Smooth muscle cell (in vitro differentiated cells): ENCODE data around the gene SLC4A9. TPM values are rescaled to one million over a fixed set of nuclear protein-coding genes. Genes with fewer than 3 reads are reported as not detected.

ENCODE experiments used
- DNase-seq: peaks from one replicate; lab custom pipeline; 2025; ENCODE audit not compliant: unreplicated experiment; lab: John Stamatoyannopoulos, UW
- H2AFZ ChIP-seq: fragments of 200-600 bp; sonication (generic); 2 replicates; pipeline ENCODE4 v1.6.0; 2016; ENCODE audit warnings: antibody characterized with exemption, low read depth, mild to moderate bottlenecking
- H3F3A ChIP-seq: fragments of 200-600 bp; sonication (generic); 2 replicates; pipeline ENCODE4 v1.6.0; 2017; ENCODE audit warnings: antibody characterized with exemption, low read depth
- H3K27ac ChIP-seq: fragments of 200-600 bp; sonication (generic); 2 replicates; pipeline ENCODE4 v1.5.1; 2016; ENCODE audit warnings: low read depth, mild to moderate bottlenecking
- H3K27me3 ChIP-seq: fragments of 200-600 bp; sonication (generic); 2 replicates; pipeline ENCODE4 v1.6.1; 2016; ENCODE audit warnings: low read depth, mild to moderate bottlenecking
- H3K36me3 ChIP-seq: fragments of 200-600 bp; sonication (generic); 2 replicates; pipeline ENCODE4 v1.5.1; 2016; ENCODE audit warnings: low read depth
- H3K4me1 ChIP-seq: fragments of 200-600 bp; sonication (generic); 2 replicates; pipeline ENCODE4 v1.5.1; 2016; ENCODE audit warnings: low read depth
- H3K4me2 ChIP-seq: fragments of 200-600 bp; sonication (generic); 2 replicates; pipeline ENCODE4 v1.6.0; 2016; ENCODE audit warnings: mild to moderate bottlenecking
- H3K4me3 ChIP-seq: fragments of 200-600 bp; sonication (generic); 2 replicates; pipeline ENCODE4 v1.5.1; 2016; ENCODE audit warnings: mild to moderate bottlenecking
- H3K79me2 ChIP-seq: fragments of 200-600 bp; sonication (generic); 2 replicates; pipeline ENCODE4 v1.6.0; 2016; ENCODE audit warnings: low read depth, mild to moderate bottlenecking
- H3K9ac ChIP-seq: fragments of 200-600 bp; sonication (generic); 2 replicates; pipeline ENCODE4 v1.6.0; 2016; ENCODE audit warnings: low read depth
- H3K9me3 ChIP-seq: fragments of 200-600 bp; sonication (generic); replicated peaks from 2 replicates; pipeline ENCODE4 v1.5.1; 2016; ENCODE audit warnings: low read depth
- H4K20me1 ChIP-seq: fragments of 200-600 bp; sonication (generic); 2 replicates; pipeline ENCODE4 v1.6.0; 2016; ENCODE audit warnings: low read depth
- WGBS: methylation state at CpG from one replicate; pipeline ENCODE4 v1.1.7; 2016; ENCODE audit warnings: low lambda C conversion rate; 5-methylcytosine and 5-hydroxymethylcytosine counted together
- polyA plus RNA-seq: library from polyadenylated mRNA; unstranded; fragments of >200 nt; fragmentation: Nextera tagmentation; extraction: Ambion mirVana; gene quantifications from 2 replicates; pipeline ENCODE4 v1.2.1, GENCODE V29; 2016
- total RNA-seq: library from RNA; depleted of rRNA; stranded (reverse); fragments of >200 nt; gene quantifications from 2 replicates; pipeline ENCODE4 v1.2.3, GENCODE V29; 2014
- TF ChIP-seq, protein P1 (sequence below): fragments of 200-600 bp; sonication (generic); IDR thresholded peaks from 2 replicates; pipeline ENCODE4 v1.5.1; 2017; ENCODE audit warnings: borderline replicate concordance, mild to moderate bottlenecking, antibody characterized with exemption; ENCODE audit not compliant: insufficient read depth, poor library complexity, severe bottlenecking

The SLC4A9 gene
- total and polyA plus RNA-seq, 2 experiments from 2014 or later = not detected

DNA sequence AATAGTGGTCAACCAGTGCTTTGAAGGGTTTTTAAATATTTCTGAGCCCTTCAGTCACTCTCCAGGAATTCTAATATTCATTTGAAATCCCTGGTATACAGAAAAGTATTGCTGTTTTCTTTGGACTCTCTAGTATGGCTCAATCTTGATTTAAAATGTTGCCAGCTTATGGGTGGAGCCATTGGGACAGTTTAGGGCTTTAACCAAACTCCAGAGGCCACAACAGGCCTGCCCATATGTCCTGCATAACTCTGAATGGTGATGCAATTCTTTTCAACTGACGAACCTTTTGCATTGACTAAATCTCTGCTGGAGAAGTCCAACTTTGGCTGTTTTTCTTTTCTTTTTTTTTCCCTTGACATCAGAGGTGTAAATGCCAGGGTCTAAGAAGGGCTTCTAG, 31.3 kb downstream of the SLC4A9 start:
- Histone ChIP-seq H3K4me1 (no peaks in the 10 kb centered on the region), H3K4me2 (no peak overlapping the region), H3K27me3 (no peaks in the 10 kb centered on the region), H3K9ac (no peak overlapping the region), H3K9me3 (no peaks in the 10 kb centered on the region), H3K4me3 (no peak overlapping the region), H3K36me3 (no peaks in the 10 kb centered on the region), H4K20me1 (no peaks in the 10 kb centered on the region), H3K27ac (no peak overlapping the region), H2AFZ (no peak overlapping the region), H3K79me2 (no peaks in the 10 kb centered on the region), H3F3A (no peaks in the 10 kb centered on the region)
- TF ChIP-seq, protein P1, sequence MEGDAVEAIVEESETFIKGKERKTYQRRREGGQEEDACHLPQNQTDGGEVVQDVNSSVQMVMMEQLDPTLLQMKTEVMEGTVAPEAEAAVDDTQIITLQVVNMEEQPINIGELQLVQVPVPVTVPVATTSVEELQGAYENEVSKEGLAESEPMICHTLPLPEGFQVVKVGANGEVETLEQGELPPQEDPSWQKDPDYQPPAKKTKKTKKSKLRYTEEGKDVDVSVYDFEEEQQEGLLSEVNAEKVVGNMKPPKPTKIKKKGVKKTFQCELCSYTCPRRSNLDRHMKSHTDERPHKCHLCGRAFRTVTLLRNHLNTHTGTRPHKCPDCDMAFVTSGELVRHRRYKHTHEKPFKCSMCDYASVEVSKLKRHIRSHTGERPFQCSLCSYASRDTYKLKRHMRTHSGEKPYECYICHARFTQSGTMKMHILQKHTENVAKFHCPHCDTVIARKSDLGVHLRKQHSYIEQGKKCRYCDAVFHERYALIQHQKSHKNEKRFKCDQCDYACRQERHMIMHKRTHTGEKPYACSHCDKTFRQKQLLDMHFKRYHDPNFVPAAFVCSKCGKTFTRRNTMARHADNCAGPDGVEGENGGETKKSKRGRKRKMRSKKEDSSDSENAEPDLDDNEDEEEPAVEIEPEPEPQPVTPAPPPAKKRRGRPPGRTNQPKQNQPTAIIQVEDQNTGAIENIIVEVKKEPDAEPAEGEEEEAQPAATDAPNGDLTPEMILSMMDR = no peak
- WGBS = 68% methylated on average over 1 of the region's 1 CpG
- DNase-seq = no peak

DNA sequence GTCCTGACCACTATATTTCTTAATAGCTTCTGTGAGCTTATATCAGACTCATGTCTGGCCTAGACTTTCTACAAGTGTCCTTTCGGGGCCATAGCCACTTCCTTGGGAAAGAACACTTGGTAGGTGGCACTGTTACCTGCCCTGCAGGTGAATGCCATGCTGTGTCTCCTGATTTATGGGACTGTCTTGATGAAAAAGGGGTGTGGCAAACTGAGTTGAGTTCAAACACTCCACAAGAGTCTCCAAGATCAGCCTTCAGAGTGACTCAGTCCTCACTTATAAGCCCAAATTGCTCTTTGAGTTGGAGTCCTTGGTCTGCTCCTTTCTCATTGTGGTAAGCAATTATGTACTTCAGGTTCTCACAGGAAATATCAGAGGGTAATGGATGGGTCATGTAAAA, 31.7 kb downstream of the SLC4A9 start:
- H3K9ac ChIP-seq = no peak overlapping the region
- H3K4me1 ChIP-seq = no peaks in the 10 kb centered on the region
- no peaks in the 10 kb centered on the region for H3K9me3 ChIP-seq
- H3K27ac ChIP-seq = no peak overlapping the region
- no peak for DNase-seq
- H3K36me3 ChIP-seq = no peaks in the 10 kb centered on the region
- H3K4me2 ChIP-seq = no peak overlapping the region
- no peak overlapping the region for H2AFZ ChIP-seq
- H4K20me1 ChIP-seq = no peaks in the 10 kb centered on the region
- H3K79me2 ChIP-seq = no peaks in the 10 kb centered on the region
- no peaks in the 10 kb centered on the region for H3F3A ChIP-seq
- H3K27me3 ChIP-seq = no peaks in the 10 kb centered on the region
- WGBS = 83% methylated on average over 1 of the region's 1 CpG
- TF ChIP-seq, protein P1 = no peak
- H3K4me3 ChIP-seq = no peak overlapping the region

DNA sequence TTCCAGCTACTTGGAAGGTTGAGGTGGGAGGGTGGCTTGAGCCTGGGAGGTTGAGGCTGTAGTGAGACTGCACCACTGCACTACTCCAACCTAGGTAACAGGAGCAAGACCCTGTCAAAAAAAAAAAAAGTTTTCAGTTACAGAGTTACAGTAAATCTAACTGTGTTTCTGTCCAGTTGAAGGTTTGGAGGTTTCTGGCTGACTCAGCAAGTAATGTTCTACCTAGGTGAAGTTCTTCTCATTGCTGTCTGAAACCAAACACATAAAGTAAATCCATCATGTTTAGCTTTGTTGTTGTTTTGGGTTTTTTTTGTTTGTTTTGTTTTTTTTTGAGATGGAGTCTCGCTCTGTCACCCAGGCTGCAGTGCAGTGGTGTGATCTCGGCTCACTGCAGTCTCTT, 33.7 kb downstream of the SLC4A9 start:
- Histone ChIP-seq H3K36me3 (no peaks in the 10 kb centered on the region), H3K9me3 (no peaks in the 10 kb centered on the region), H3K79me2 (no peaks in the 10 kb centered on the region), H3K4me3 (no peak overlapping the region), H3K9ac (no peak overlapping the region), H3K27ac (no peak overlapping the region), H3K4me1 (no peaks in the 10 kb centered on the region), H3F3A (no peaks in the 10 kb centered on the region), H3K27me3 (no peaks in the 10 kb centered on the region), H4K20me1 (no peaks in the 10 kb centered on the region), H3K4me2 (no peak overlapping the region), H2AFZ (no peak overlapping the region)
- no peak for DNase-seq
- TF ChIP-seq, protein P1 = no peak
- WGBS = 100% methylated on average over 2 of the region's 2 CpGs

DNA sequence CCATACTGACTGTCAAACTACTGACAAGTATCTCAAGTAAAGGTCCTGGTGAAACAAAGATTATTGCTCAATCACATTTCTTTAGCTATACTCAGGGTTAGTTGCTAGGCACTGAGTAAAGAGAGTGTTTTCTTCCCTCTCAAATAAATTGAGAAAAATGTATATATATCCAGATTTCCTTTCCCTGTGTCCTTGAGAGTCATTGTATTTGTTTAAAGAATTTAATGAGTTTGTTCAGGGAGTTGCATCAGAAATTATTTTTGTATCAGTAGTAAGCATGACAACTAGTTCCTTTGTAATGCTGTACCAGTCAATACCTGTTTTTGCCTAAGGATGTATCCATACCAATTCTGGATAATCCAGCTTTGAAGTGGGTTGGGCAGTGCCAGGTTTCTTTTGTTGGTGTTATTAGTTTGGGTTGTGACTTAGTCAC, 38.4 kb downstream of the SLC4A9 start:
- no peak overlapping the region for H3K4me3 ChIP-seq
- no peaks in the 10 kb centered on the region for H3K27me3 ChIP-seq
- H3F3A ChIP-seq = peaks cover 4% of the 10 kb centered on the region
- no peak overlapping the region for H3K4me2 ChIP-seq
- no peak overlapping the region for H2AFZ ChIP-seq
- no peak for DNase-seq
- TF ChIP-seq, protein P1 = no peak
- H3K9ac ChIP-seq = no peak overlapping the region
- H3K27ac ChIP-seq = no peak overlapping the region
- no peaks in the 10 kb centered on the region for H3K9me3 ChIP-seq
- no peaks in the 10 kb centered on the region for H3K36me3 ChIP-seq
- peaks cover 5% of the 10 kb centered on the region for H3K4me1 ChIP-seq
- H3K79me2 ChIP-seq = peaks cover 22% of the 10 kb centered on the region
- peaks cover 16% of the 10 kb centered on the region for H4K20me1 ChIP-seq
